Stimulated activated CD4-positive, alpha-beta T cell treated with anti-CD3 and anti-CD28 coated beads, Interleukin-1b, Interleukin-23, amount 100 ng/mL, for 24 hours (primary cell): ENCODE results near the gene ADGRD2.

Experiments used
- DNase-seq, 4 experiments: peaks; one replicate each; pipeline ENCODE4 v3.0.0-alpha.2; 2020; ENCODE audit warnings: low read depth in 4 of 4, low spot score in 1 of 4

The ADGRD2 gene

GRCh38 chr9:124479371-124479770, 29.1 kb downstream of the ADGRD2 start:
- no peak for DNase-seq

- no peak for DNase-seq
These were observed 29.8 kb downstream of the ADGRD2 start for GRCh38 chr9:124479947-124480620.

- DNase-seq: no peak
These were observed 30.4 kb downstream of the ADGRD2 start for GRCh38 chr9:124480621-124480981.

- no peak for DNase-seq
These were observed 30.9 kb downstream of the ADGRD2 start for GRCh38 chr9:124481115-124481514.

- no peak for DNase-seq
These were observed 32.3 kb downstream of the ADGRD2 start for GRCh38 chr9:124482431-124483031.

- DNase-seq: no peak
These were observed 33.2 kb downstream of the ADGRD2 start for GRCh38 chr9:124483481-124483880.

GRCh38 chr9:124485201-124485600, 35.0 kb downstream of the ADGRD2 start:
- no peak for DNase-seq

- DNase-seq: no peak
These were observed 35.7 kb downstream of the ADGRD2 start for GRCh38 chr9:124485936-124486335.

GRCh38 chr9:124486778-124487259, 36.6 kb downstream of the ADGRD2 start:
- DNase-seq: no peak

- DNase-seq: no peak
These were observed 37.3 kb downstream of the ADGRD2 start for GRCh38 chr9:124487260-124488182.

- DNase-seq: no peak
These were observed 38.5 kb downstream of the ADGRD2 start for GRCh38 chr9:124488641-124489210.

GRCh38 chr9:124489222-124489621, 39.0 kb downstream of the ADGRD2 start:
- DNase-seq: no peak

- no peak for DNase-seq
These were observed 39.8 kb downstream of the ADGRD2 start for GRCh38 chr9:124490004-124490403.

- no peak for DNase-seq
These were observed 41.1 kb downstream of the ADGRD2 start for GRCh38 chr9:124491049-124491975.

GRCh38 chr9:124492818-124493217, 42.6 kb downstream of the ADGRD2 start:
- DNase-seq: no peak

- DNase-seq: no peak
These were observed 43.0 kb downstream of the ADGRD2 start for GRCh38 chr9:124493218-124493617.

- no peak for DNase-seq
These were observed 43.7 kb downstream of the ADGRD2 start for GRCh38 chr9:124493794-124494479.

GRCh38 chr9:124495126-124496074, 45.1 kb downstream of the ADGRD2 start:
- no peak for DNase-seq

- no peak for DNase-seq
These were observed 45.8 kb downstream of the ADGRD2 start for GRCh38 chr9:124496075-124496449.
